Activated CD8-positive, alpha-beta memory T cell treated with anti-CD3 and anti-CD28 coated beads, Interleukin-2, amount 50 U/mL, for 1 hour (primary cell): Measurements from ENCODE around the gene C7orf33.

Experiments
- DNase-seq: peaks from one replicate; pipeline ENCODE4 v3.0.0-alpha.2; 2020; ENCODE audit errors: extremely low read depth

Gene C7orf33

GRCh38 chr7:148626828-148627227 is 36.3 kb downstream of the C7orf33 start:
- DNase-seq, result no peak

GRCh38 chr7:148628011-148628410 is 37.4 kb downstream of the C7orf33 start:
- no peak for DNase-seq

GRCh38 chr7:148630078-148630477 is 39.5 kb downstream of the C7orf33 start:
- DNase-seq, result no peak

GRCh38 chr7:148633761-148634160 is 43.2 kb downstream of the C7orf33 start:
- no peak for DNase-seq

GRCh38 chr7:148637094-148637493 is 46.5 kb downstream of the C7orf33 start:
- no peak for DNase-seq

- DNase-seq, result no peak
These were observed 55.3 kb downstream of the C7orf33 start for GRCh38 chr7:148645898-148646297.

GRCh38 chr7:148650232-148650858 is 59.8 kb downstream of the C7orf33 start:
- DNase-seq, result no peak

- no peak for DNase-seq
These were observed 62.2 kb downstream of the C7orf33 start for GRCh38 chr7:148652773-148653172.

GRCh38 chr7:148657929-148658328 is 67.4 kb downstream of the C7orf33 start:
- no peak for DNase-seq

- no peak for DNase-seq
These were observed 70.9 kb downstream of the C7orf33 start for GRCh38 chr7:148661471-148661870.

- no peak for DNase-seq
These were observed 72.1 kb downstream of the C7orf33 start for GRCh38 chr7:148662646-148663045.

- DNase-seq, result no peak
These were observed 73.8 kb downstream of the C7orf33 start for GRCh38 chr7:148664324-148664723.

- DNase-seq, result no peak
These were observed 74.7 kb downstream of the C7orf33 start for GRCh38 chr7:148665221-148665620.
